BLaER1 treated with 17β-estradiol and CSF1 and Interleukin-3, amounts not matched to agents 10 nM and 100 nM (cell line): ENCODE data around the gene RHOT2.

Source experiments
- H3K27ac ChIP-seq, 11 experiments: shearing (Covaris generic); formaldehyde crosslinking; 2 replicates each; pipeline ENCODE4 v1.8.1; 2022
- H3K27me3 ChIP-seq, 11 experiments: shearing (Covaris generic); formaldehyde crosslinking; 2 replicates each; pipeline ENCODE4 v1.8.1; 2022
- H3K36me3 ChIP-seq, 11 experiments: shearing (Covaris generic); formaldehyde crosslinking; 2 replicates each; pipeline ENCODE4 v1.8.1; 2022
- H3K4me1 ChIP-seq, 10 experiments: shearing (Covaris generic); formaldehyde crosslinking; 2 replicates each; pipeline ENCODE4 v1.8.1; 2022
- H3K4me2 ChIP-seq, 11 experiments: shearing (Covaris generic); formaldehyde crosslinking; 2 replicates each; pipeline ENCODE4 v1.8.1; 2022
- H3K4me3 ChIP-seq, 10 experiments: shearing (Covaris generic); formaldehyde crosslinking; 2 replicates each; pipeline ENCODE4 v1.8.1; 2022
- H3K9ac ChIP-seq, 11 experiments: shearing (Covaris generic); formaldehyde crosslinking; 2 replicates each; pipeline ENCODE4 v1.8.1; 2022
- H3K9me3 ChIP-seq, 11 experiments: shearing (Covaris generic); formaldehyde crosslinking; replicated peaks in 1 of 11; 2 replicates each; pipeline ENCODE4 v1.8.1; 2022
- H4K20me1 ChIP-seq, 11 experiments: shearing (Covaris generic); formaldehyde crosslinking; 2 replicates each; pipeline ENCODE4 v1.8.1; 2022
- Cebpa-rat ChIP-seq, 11 experiments: shearing (Covaris generic); IDR thresholded peaks; 2 replicates each; pipeline ENCODE4 v1.8.1; 2022

The RHOT2 gene

DNA sequence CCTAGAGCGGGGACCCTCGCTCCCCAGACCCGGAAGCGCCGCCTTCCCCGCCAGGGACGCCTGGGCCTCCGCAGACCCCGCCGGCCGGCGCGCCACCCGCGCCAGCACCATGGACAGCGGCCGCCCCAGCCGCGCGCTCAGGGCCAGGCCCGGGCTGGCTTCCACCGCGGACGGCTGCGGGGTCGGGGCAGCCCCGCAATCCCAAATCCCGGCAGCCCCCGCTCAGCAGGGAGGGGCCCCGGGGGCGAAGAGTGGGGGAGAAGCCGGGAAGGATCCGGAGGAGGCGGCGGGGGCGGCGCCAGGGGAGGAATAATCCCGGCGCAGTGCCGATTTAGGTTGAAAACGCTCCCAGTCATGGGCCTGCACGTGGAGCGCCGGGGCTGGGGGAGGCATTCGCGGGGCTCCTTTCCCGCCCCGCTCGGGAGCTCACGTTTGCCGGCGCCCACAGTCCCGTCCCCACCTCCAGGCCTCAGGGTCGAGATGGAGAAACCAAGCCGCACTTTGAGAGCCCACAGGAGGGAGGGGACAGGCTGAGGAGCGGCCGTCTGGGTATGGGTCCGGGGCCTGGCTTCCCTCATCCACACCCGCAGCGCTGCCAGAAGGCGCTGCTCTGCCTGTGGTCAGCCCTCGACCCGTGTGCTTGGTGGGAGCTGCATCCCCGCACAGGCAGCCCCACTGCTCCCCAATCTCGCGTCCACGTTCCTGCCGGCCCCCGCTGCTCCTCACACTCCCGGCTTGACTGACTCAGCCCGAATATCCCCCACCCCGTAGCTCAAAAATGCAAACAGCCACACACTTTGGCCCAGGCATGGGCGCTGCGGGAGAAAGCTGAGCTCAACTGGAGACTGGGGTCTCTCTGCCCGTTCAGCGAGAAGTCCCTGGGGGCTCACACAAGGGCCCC, 33.0 kb downstream of the RHOT2 start:
- no peak overlapping the region for H3K4me3 ChIP-seq
- H3K36me3 ChIP-seq, result no peaks in the 10 kb centered on the region
- TF ChIP-seq Cebpa-rat (IDR thresholded peaks at IDR 0.05), result no peak
- H3K27me3 ChIP-seq, result peaks cover 97 to 100% (median 100%) of the 10 kb centered on the region in 11 experiments
- H3K9me3 ChIP-seq, result no peaks in the 10 kb centered on the region
- H4K20me1 ChIP-seq, result peaks cover 0 to 79% (median 49%) of the 10 kb centered on the region in 11 experiments; a peak in 17 of 22 replicates
- no peak overlapping the region for H3K9ac ChIP-seq
- H3K4me2 ChIP-seq, result no peak overlapping the region
- H3K27ac ChIP-seq, result no peak overlapping the region
- H3K4me1 ChIP-seq, result peaks cover under 1 to 15% (median 7%) of the 10 kb centered on the region in 10 experiments; a peak in 19 of 20 replicates

GRCh38 chr16:702341-702740, 34.4 kb downstream of the RHOT2 start:
- H3K36me3 ChIP-seq, result no peaks in the 10 kb centered on the region
- TF ChIP-seq Cebpa-rat (IDR thresholded peaks at IDR 0.05), result no peak
- no peaks in the 10 kb centered on the region for H3K9me3 ChIP-seq
- H3K4me3 ChIP-seq, result no peak overlapping the region
- H3K27ac ChIP-seq, result no peak overlapping the region
- peaks cover 0 to 91% (median 61%) of the 10 kb centered on the region in 11 experiments; a peak in 17 of 22 replicates for H4K20me1 ChIP-seq
- H3K27me3 ChIP-seq, result peaks cover 100% of the 10 kb centered on the region in 11 experiments
- H3K9ac ChIP-seq, result no peak overlapping the region
- H3K4me2 ChIP-seq, result no peak overlapping the region
- H3K4me1 ChIP-seq, result peaks cover 0 to 23% (median 11%) of the 10 kb centered on the region in 10 experiments; a peak in 15 of 20 replicates

GRCh38 chr16:703406-703805, 35.5 kb downstream of the RHOT2 start:
- Histone ChIP-seq H4K20me1 (peaks cover 0 to 96% (median 69%) of the 10 kb centered on the region in 11 experiments; a peak in 17 of 22 replicates), H3K4me1 (peaks cover 0 to 23% (median 11%) of the 10 kb centered on the region in 10 experiments; a peak in 15 of 20 replicates), H3K4me3 (no peak overlapping the region), H3K9me3 (no peaks in the 10 kb centered on the region), H3K27ac (no peak overlapping the region), H3K27me3 (peaks cover 100% of the 10 kb centered on the region in 11 experiments), H3K9ac (no peak overlapping the region), H3K4me2 (no peak overlapping the region), H3K36me3 (no peaks in the 10 kb centered on the region)
- TF ChIP-seq Cebpa-rat (IDR thresholded peaks at IDR 0.05), result no peak

DNA sequence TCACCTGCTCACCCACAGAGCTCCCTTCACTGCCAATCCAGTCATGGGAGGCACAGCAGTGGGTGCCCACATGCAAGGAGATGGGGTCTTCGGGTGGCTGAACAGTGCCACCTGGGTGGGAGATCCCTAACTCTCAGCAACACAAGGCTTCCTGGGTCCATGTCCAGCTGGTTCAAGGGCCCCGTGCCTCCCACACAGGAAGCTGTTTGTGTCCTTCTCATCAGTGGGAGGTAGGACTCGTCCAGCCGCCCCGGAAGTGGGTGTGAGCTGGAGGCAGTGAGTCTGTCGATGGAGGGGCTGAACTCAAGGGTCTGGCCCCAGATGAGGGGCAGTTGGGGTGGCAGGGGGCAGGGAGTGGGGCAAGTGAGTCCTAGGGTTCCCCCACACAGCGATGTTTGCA, 36.1 kb downstream of the RHOT2 start:
- peaks cover 0 to 96% (median 73%) of the 10 kb centered on the region in 11 experiments; a peak in 17 of 22 replicates for H4K20me1 ChIP-seq
- no peak overlapping the region for H3K4me2 ChIP-seq
- TF ChIP-seq Cebpa-rat (IDR thresholded peaks at IDR 0.05), result no peak
- H3K27me3 ChIP-seq, result peaks cover 100% of the 10 kb centered on the region in 11 experiments
- no peak overlapping the region for H3K27ac ChIP-seq
- peaks cover 0 to 23% (median 11%) of the 10 kb centered on the region in 10 experiments; a peak in 15 of 20 replicates for H3K4me1 ChIP-seq
- no peaks in the 10 kb centered on the region for H3K9me3 ChIP-seq
- H3K36me3 ChIP-seq, result no peaks in the 10 kb centered on the region
- H3K4me3 ChIP-seq, result no peak overlapping the region
- no peak overlapping the region for H3K9ac ChIP-seq

DNA sequence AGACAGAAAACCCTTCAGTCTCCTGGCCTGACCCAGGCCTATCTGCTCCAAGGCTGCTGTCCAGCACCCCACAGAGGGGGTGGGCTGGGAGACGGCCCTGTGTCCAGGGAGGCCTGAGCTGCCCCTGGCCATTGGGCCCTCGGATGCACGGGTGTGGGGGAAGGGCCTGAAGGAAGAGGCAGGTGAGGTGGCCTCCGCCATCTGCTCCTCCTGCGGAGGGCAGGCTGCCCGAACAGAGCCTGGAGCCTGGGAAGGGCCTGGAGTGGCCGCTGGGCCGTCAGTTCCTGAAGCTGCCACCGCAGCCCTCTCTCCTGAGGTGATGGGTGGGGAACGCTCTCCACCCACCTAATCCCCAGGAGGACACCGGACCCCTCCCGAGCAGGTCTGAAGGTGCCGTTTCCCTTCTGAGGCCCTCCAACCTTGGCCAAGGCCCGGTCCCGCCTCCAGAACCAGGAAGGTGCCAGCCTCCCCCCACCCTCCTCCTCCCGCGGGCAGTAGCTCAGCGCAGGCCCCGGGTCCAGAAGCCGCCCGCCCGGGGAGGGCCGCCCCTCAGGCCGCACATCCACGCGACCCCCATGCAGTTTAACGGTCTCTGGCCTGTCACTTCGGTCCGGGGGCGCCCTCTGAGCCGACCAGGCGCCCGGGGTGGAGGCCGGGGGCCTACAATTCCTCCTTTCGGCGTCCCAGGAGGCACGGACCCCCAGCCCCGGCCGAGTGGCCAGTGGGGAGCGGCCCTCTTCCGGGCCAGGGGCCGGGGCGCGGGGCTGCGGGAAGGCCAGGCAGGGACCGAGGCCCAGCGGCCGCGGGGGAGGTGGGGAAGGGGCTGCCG, 36.8 kb downstream of the RHOT2 start:
- H3K36me3 ChIP-seq, result no peaks in the 10 kb centered on the region
- no peak overlapping the region for H3K9ac ChIP-seq
- no peak for TF ChIP-seq Cebpa-rat (IDR thresholded peaks at IDR 0.05)
- H3K4me2 ChIP-seq, result peak overlapping the region in 7 of 11 experiments; percentile 3 to 88 (median 39); a peak in 9 of 22 replicates
- peaks cover 100% of the 10 kb centered on the region in 11 experiments for H3K27me3 ChIP-seq
- H4K20me1 ChIP-seq, result peaks cover 0 to 98% (median 76%) of the 10 kb centered on the region in 11 experiments; a peak in 18 of 22 replicates
- no peaks in the 10 kb centered on the region for H3K9me3 ChIP-seq
- no peak overlapping the region for H3K27ac ChIP-seq
- H3K4me1 ChIP-seq, result peaks cover 0 to 29% (median 15%) of the 10 kb centered on the region in 10 experiments; a peak in 16 of 20 replicates
- peak overlapping the region in 3 of 10 experiments; percentile 24 to 62 (median 31); a peak in 3 of 20 replicates for H3K4me3 ChIP-seq

GRCh38 chr16:705431-706188, 37.7 kb downstream of the RHOT2 start, which contains the start of gene FBXL16:
FBXL16 (minus strand) TSS chr16:705801; CDS start chr16:697405, 8,396 bp downstream.
- peak within 1 kb of the TSS; percentile 34 to 67 (median 57); a peak in 19 of 20 replicates for H3K4me3 ChIP-seq
- peaks cover 0 to 98% (median 76%) of the 10 kb centered on the region in 11 experiments; a peak in 18 of 22 replicates for H4K20me1 ChIP-seq
- peaks cover 0 to 37% (median 23%) of the 10 kb centered on the region in 10 experiments; a peak in 16 of 20 replicates for H3K4me1 ChIP-seq
- peak within 1 kb of the TSS in 5 of 11 experiments; percentile 19 to 56 (median 47); a peak in 7 of 22 replicates for H3K9ac ChIP-seq
- peaks cover 100% of the 10 kb centered on the region in 11 experiments for H3K27me3 ChIP-seq
- H3K36me3 ChIP-seq, result no peaks in the 10 kb centered on the region
- no peak within 1 kb of the TSS for H3K27ac ChIP-seq
- TF ChIP-seq Cebpa-rat (IDR thresholded peaks at IDR 0.05), result no peak
- peak within 1 kb of the TSS; percentile 83 to 94 (median 91) for H3K4me2 ChIP-seq
- no peaks in the 10 kb centered on the region for H3K9me3 ChIP-seq

- peaks cover 0 to 45% (median 31%) of the 10 kb centered on the region in 10 experiments; a peak in 16 of 20 replicates for H3K4me1 ChIP-seq
- peak overlapping the region; percentile 34 to 67 (median 57); a peak in 17 of 20 replicates for H3K4me3 ChIP-seq
- no peak overlapping the region for H3K27ac ChIP-seq
- peak overlapping the region in 1 of 11 experiments; percentile 32; a peak in 1 of 22 replicates for H3K9ac ChIP-seq
- peak overlapping the region; percentile 83 to 94 (median 91) for H3K4me2 ChIP-seq
- H3K9me3 ChIP-seq, result no peaks in the 10 kb centered on the region
- H3K27me3 ChIP-seq, result peaks cover 100% of the 10 kb centered on the region in 11 experiments
- no peaks in the 10 kb centered on the region for H3K36me3 ChIP-seq
- H4K20me1 ChIP-seq, result peaks cover 0 to 98% (median 76%) of the 10 kb centered on the region in 11 experiments; a peak in 18 of 22 replicates
- no peak for TF ChIP-seq Cebpa-rat (IDR thresholded peaks at IDR 0.05)
Observed at GRCh38 chr16:706189-707061, 38.5 kb downstream of the RHOT2 start.
